Fibroblast of lung (primary cell): ENCODE measurements around the gene PCDHGC4. TPM values are rescaled to one million over a fixed set of nuclear protein-coding genes. Genes with fewer than 3 reads are reported as not detected.

Experiments
- DNase-seq, 2 donors: peaks; one replicate each; pipeline versions ENCODE4 v3.0.0 to v3.0.0-alpha.2; 2010; ENCODE audit warnings: low read depth in 2 of 2
- H2AFZ ChIP-seq: 2 replicates; pipeline ENCODE4 v1.5.1; 2012; ENCODE audit warnings: low read length, control low read depth, inconsistent platforms
- H3K27ac ChIP-seq: 2 replicates; pipeline ENCODE4 v1.5.1; 2011; ENCODE audit warnings: low read length, control low read depth; ENCODE audit not compliant: insufficient read depth
- H3K27me3 ChIP-seq: 2 replicates; pipeline ENCODE4 v1.5.1; 2011; ENCODE audit warnings: mild to moderate bottlenecking, low read length; ENCODE audit not compliant: control insufficient read depth, insufficient read depth
- H3K36me3 ChIP-seq: 2 replicates; pipeline ENCODE4 v1.5.1; 2011; ENCODE audit warnings: low read length; ENCODE audit not compliant: control insufficient read depth, insufficient read depth
- H3K4me1 ChIP-seq: 2 replicates; pipeline ENCODE4 v1.5.1; 2011; ENCODE audit warnings: low read length; ENCODE audit not compliant: control insufficient read depth, insufficient read depth; ENCODE audit errors: extremely low read depth
- H3K4me2 ChIP-seq: 2 replicates; pipeline ENCODE4 v1.5.1; 2011; ENCODE audit warnings: low read length, control low read depth; ENCODE audit not compliant: insufficient read depth; ENCODE audit errors: extremely low read depth
- H3K4me3 ChIP-seq, 4 experiments: fragments of 200-600 bp in 1 of 4; sonication (generic) in 1 of 4; replicated peaks in 1 of 4; 2 replicates each; pipeline ENCODE4 v1.5.1; 2011 to 2016; ENCODE audit warnings: low read length in 4 of 4, low read depth in 3 of 4, mild to moderate bottlenecking in 3 of 4, control low read depth in 2 of 4, inconsistent platforms in 1 of 4, mixed read lengths in 1 of 4; ENCODE audit not compliant: insufficient read depth in 1 of 4; ENCODE audit errors: control extremely low read depth in 1 of 4
- H3K79me2 ChIP-seq: 2 replicates; pipeline ENCODE4 v1.5.1; 2012; ENCODE audit warnings: mild to moderate bottlenecking, low read length, inconsistent platforms; ENCODE audit not compliant: control insufficient read depth, insufficient read depth
- H3K9ac ChIP-seq: 2 replicates; pipeline ENCODE4 v1.5.1; 2011; ENCODE audit warnings: mild to moderate bottlenecking, low read length, control low read depth; ENCODE audit not compliant: insufficient read depth
- H3K9me3 ChIP-seq: 2 replicates; pipeline ENCODE4 v1.5.1; 2012; ENCODE audit warnings: low read depth, low read length; ENCODE audit not compliant: control insufficient read depth, insufficient read depth
- H4K20me1 ChIP-seq: 2 replicates; pipeline ENCODE4 v1.5.1; 2011; ENCODE audit warnings: low read length; ENCODE audit not compliant: control insufficient read depth, insufficient read depth; ENCODE audit errors: extremely low read depth
- CTCF ChIP-seq, 2 donors: IDR thresholded peaks in 1 of 2; conservative IDR thresholded peaks in 1 of 2; 1 replicate in 1 of 2; 2 replicates in 1 of 2; pipeline ENCODE4 v1.5.1; 2011 to 2012; ENCODE audit warnings: low read length in 2 of 2, control low read depth in 1 of 2, inconsistent platforms in 1 of 2, low read depth in 1 of 2, mild to moderate bottlenecking in 1 of 2
- EZH2 ChIP-seq: IDR thresholded peaks from 2 replicates; pipeline ENCODE4 v1.5.1; 2012; ENCODE audit warnings: low read length, control low read depth, mild to moderate bottlenecking; ENCODE audit errors: missing control alignments
- polyA plus RNA-seq, 2 donors: library from polyadenylated mRNA; depleted of rRNA in 1 of 2; stranded (reverse) in 1 of 2; unstranded in 1 of 2; fragments of >200 nt; gene quantifications; 2 replicates each; pipeline ENCODE4 v1.2.1, GENCODE V29; 2011 to 2012; ENCODE audit warnings: missing spikeins in 1 of 2
- total RNA-seq: library from RNA; depleted of rRNA; stranded (reverse); fragments of >200 nt; gene quantifications from 2 replicates; pipeline ENCODE4 v1.2.1, GENCODE V29; 2014

Gene PCDHGC4
- total and polyA plus RNA-seq, 2 donors (not counting 1 experiment from before 2014, with no cell fraction given) = 0.48 to 3.0 TPM

GRCh38 chr5:141525653-141526052 is 40.8 kb downstream of the PCDHGC4 start:
- Histone ChIP-seq H3K36me3 (peaks cover 4% of the 10 kb centered on the region), H3K27me3 (no peaks in the 10 kb centered on the region), H3K4me3 (no peak overlapping the region), H2AFZ (no peak overlapping the region), H3K9me3 (no peaks in the 10 kb centered on the region), H3K9ac (no peak overlapping the region), H3K4me1 (peaks cover 64% of the 10 kb centered on the region), H4K20me1 (no peaks in the 10 kb centered on the region), H3K27ac (peak overlapping the region; percentile 89), H3K4me2 (peak overlapping the region; percentile 77), H3K79me2 (no peaks in the 10 kb centered on the region)
- DNase-seq = no peak
- no peak for TF ChIP-seq CTCF (conservative IDR thresholded peaks at IDR 0.05 in 1 of 2, IDR thresholded peaks at IDR 0.05 in 1 of 2; ENCODE audit: low read depth in 1 of 2, low read length in 2 of 2)
- no peak for TF ChIP-seq EZH2

- Histone ChIP-seq H3K36me3 (peaks cover 4% of the 10 kb centered on the region), H3K4me3 (no peak overlapping the region), H2AFZ (no peak overlapping the region), H3K79me2 (no peaks in the 10 kb centered on the region), H4K20me1 (no peaks in the 10 kb centered on the region), H3K27ac (no peak overlapping the region), H3K9me3 (no peaks in the 10 kb centered on the region), H3K9ac (no peak overlapping the region), H3K4me2 (no peak overlapping the region), H3K4me1 (peaks cover 52% of the 10 kb centered on the region), H3K27me3 (no peaks in the 10 kb centered on the region)
- no peak for TF ChIP-seq EZH2
- no peak for TF ChIP-seq CTCF (conservative IDR thresholded peaks at IDR 0.05 in 1 of 2, IDR thresholded peaks at IDR 0.05 in 1 of 2; ENCODE audit: low read depth in 1 of 2, low read length in 2 of 2)
- DNase-seq = peak in 1 of 2 donors; percentile 27
Measured at GRCh38 chr5:141527426-141527825, 42.6 kb downstream of the PCDHGC4 start.

- TF ChIP-seq CTCF (conservative IDR thresholded peaks at IDR 0.05 in 1 of 2, IDR thresholded peaks at IDR 0.05 in 1 of 2; ENCODE audit: low read depth in 1 of 2, low read length in 2 of 2) = no peak
- TF ChIP-seq EZH2 = no peak
- Histone ChIP-seq H3K27me3 (no peaks in the 10 kb centered on the region), H3K79me2 (no peaks in the 10 kb centered on the region), H3K36me3 (peaks cover 4% of the 10 kb centered on the region), H3K27ac (peak overlapping the region; percentile 68), H3K9ac (no peak overlapping the region), H2AFZ (no peak overlapping the region), H3K4me2 (peak overlapping the region; percentile 59), H3K4me1 (peaks cover 47% of the 10 kb centered on the region), H3K9me3 (no peaks in the 10 kb centered on the region), H4K20me1 (no peaks in the 10 kb centered on the region), H3K4me3 (no peak overlapping the region)
- peak; percentile 55 to 67 for DNase-seq
Measured at GRCh38 chr5:141528291-141528984, 43.6 kb downstream of the PCDHGC4 start.
